GM19324 (cell line): ENCODE measurements around the gene YJEFN3.

Source experiments
- ATAC-seq: cut with Tn5 transposase; IDR thresholded peaks from one replicate; pipeline ENCODE4 v1.9.1; 2021; ENCODE audit warnings: mild to moderate bottlenecking, moderate library complexity; ENCODE audit not compliant: unreplicated experiment, low FRiP score

The YJEFN3 gene

GRCh38 chr19:19515642-19516519 lies 12.8 kb upstream of the YJEFN3 start, which contains the start of gene NDUFA13:
TSS of gene NDUFA13 (plus strand) at chr19:19516225. CDS start at chr19:19516239, 14 bp downstream.
- ATAC-seq, result peak; percentile 95

- ATAC-seq, result no peak
These were observed 11.5 kb upstream of the YJEFN3 start for GRCh38 chr19:19517235-19517619.

GRCh38 chr19:19520989-19521388 lies 7.7 kb upstream of the YJEFN3 start:
- ATAC-seq, result no peak

- ATAC-seq, result no peak
These were observed 5.5 kb upstream of the YJEFN3 start for GRCh38 chr19:19523177-19523576.

- no peak for ATAC-seq
These were observed 4.7 kb upstream of the YJEFN3 start for GRCh38 chr19:19524053-19524452.

- ATAC-seq, result no peak
These were observed 2.9 kb upstream of the YJEFN3 start for GRCh38 chr19:19525611-19526380.

GRCh38 chr19:19526581-19527370 lies 1.9 kb upstream of the YJEFN3 start:
- ATAC-seq, result no peak

GRCh38 chr19:19527371-19527656 lies 1.4 kb upstream of the YJEFN3 start:
- no peak for ATAC-seq

- ATAC-seq, result no peak
These were observed 761 bp upstream of the YJEFN3 start for GRCh38 chr19:19527674-19528625.

GRCh38 chr19:19529783-19530422 lies 1.2 kb downstream of the YJEFN3 start:
- ATAC-seq, result no peak

GRCh38 chr19:19530423-19530804 lies 1.7 kb downstream of the YJEFN3 start:
- ATAC-seq, result no peak

GRCh38 chr19:19530889-19531288 lies 2.2 kb downstream of the YJEFN3 start:
- ATAC-seq, result no peak

- ATAC-seq, result no peak
These were observed 3.5 kb downstream of the YJEFN3 start for GRCh38 chr19:19531951-19532805.

- ATAC-seq, result no peak
These were observed 4.3 kb downstream of the YJEFN3 start for GRCh38 chr19:19532806-19533701.

- ATAC-seq, result no peak
These were observed 5.1 kb downstream of the YJEFN3 start for GRCh38 chr19:19533841-19534240.

- no peak for ATAC-seq
These were observed 6.0 kb downstream of the YJEFN3 start for GRCh38 chr19:19534556-19535265.
